ENCODE results near the gene CASTOR1. TPM values are rescaled to one million over a fixed set of nuclear protein-coding genes. Genes with fewer than 3 reads are reported as not detected.

Gene CASTOR1
- total RNA-seq, 1 experiment from 2014 or later: 6.1 TPM

DNA sequence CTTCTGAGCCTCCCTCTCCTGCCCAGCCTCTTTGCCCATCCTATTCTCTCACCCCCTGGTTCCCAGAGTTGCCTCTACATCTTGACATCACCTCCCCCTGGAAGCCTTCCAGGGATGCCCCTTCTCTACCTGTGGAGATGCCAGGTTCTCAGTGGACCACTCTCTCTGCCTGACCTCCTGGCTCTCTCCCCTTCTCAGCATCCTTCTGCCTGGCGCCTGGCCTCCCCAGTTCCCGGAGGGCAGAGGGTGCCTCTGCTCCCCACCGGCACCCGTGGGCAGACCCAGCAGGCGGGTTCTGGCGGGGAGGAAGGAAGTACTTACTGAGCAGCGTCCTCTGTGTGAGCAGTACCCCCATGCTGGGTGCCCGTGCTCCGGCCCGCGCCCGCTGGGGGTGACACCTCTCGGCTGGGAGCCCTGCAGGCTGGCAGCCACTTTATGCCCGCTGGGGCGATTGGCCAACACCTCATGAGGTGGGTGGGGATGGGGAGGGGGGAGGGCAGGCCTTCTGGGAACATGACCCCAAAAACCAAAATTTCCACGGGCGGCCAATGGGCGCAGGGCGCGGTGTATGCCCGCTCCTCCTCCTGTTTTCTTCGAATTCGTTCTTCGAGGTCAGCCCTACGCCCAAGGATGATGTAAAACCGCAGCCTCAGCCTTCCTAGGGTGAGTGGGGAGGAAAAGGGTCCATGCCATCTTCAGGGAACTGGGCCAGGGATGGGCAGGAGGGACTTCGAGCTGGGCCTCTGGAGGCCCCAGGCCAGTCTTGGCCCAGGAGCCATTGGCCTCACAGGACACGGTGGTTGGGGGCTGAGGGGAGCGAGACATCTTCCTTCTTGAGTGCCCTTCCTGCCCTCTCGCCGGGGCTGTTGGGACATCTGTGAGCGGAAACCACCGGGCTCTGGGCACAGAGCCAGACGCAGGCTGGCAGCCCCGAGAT, 22.6 kb downstream of the CASTOR1 start, which contains the start of gene OSM:
Gene OSM (minus strand): TSS at position 407 of the 937 bp plus-strand sequence. CDS start 52 bp downstream, at position 355.
- no peak for DNase-seq (ENCODE audit: low read depth)

DNA sequence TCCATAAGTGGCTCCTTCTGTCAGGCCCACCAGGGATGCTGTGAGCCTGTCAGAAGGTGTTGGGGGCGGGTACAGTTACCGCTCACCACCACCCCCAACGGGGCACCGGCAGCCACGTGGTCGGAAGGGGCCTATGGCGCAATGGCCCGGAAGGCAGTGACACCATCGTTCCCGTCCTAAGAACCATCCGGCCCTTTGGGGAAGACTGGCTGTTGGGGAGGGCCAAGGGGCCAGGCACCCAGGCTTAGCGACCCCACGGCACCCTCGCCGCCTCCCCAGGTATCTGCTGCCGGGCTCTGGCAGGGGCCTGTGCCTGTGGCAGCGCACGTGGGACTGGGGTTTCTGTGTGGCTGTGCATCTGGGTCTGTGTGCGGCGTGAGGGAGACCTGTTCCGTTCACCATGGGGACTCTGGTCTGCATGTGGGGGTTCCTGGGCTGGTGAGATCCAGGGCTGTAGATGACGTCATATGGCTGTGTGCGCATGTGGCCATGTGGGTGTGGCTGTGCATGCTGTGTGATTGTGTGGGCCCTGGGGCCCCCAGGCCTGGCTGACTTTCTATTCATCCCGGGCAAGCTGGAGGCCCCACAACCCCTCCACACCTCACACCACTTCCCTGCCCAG, 23.4 kb downstream of the CASTOR1 start:
- DNase-seq (ENCODE audit: low read depth): no peak

DNA sequence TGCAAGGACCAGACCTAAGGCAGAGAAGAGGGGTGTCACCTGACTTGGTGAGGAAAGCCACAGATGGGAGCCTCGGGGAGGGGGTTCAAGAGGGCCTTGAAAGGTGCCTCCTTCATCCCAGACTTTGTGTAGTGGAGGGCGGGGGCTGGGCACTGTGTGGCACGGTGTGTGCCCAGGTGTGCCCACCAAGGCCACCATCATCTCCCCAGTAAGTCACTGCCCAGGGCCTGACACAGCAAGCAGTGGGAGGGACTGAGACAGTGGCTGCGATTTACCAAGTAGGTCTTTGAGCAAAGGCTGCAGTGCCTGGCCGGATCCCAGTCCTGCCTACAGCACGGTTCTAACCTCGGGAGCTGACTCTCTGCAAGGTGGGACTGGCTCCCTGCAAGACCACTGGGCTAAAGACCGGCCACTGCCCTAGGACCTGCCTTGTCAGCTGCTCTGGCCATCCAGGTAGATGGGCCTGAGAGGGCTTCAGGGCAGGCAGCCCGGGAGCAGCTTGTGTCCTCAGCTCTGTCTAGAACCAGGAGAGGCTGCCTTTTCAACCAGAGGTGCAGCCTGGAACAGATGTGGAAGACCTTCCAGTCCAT, 24.1 kb downstream of the CASTOR1 start:
- DNase-seq (ENCODE audit: low read depth): no peak

DNA sequence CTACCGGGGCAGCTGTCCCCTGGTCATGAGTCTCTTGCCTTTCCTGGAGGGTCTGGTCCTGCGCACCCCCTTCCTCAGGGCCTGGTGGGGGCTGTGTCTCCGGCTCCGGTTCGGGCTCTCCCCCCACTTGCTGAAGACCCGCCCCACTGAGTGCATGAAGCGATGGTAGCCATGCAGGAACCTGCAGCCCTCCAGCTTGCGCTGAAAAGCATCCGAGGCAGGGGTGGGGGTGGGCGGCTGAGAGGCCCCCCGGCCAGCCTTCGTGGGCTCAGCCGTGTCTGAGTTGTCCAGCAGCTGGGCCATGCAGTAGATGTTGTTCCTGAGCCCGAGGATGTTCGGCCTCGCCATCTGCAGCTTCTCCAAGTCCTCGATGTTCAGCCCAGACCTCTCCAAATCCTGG, 25.4 kb downstream of the CASTOR1 start:
- no peak for DNase-seq (ENCODE audit: low read depth)

DNA sequence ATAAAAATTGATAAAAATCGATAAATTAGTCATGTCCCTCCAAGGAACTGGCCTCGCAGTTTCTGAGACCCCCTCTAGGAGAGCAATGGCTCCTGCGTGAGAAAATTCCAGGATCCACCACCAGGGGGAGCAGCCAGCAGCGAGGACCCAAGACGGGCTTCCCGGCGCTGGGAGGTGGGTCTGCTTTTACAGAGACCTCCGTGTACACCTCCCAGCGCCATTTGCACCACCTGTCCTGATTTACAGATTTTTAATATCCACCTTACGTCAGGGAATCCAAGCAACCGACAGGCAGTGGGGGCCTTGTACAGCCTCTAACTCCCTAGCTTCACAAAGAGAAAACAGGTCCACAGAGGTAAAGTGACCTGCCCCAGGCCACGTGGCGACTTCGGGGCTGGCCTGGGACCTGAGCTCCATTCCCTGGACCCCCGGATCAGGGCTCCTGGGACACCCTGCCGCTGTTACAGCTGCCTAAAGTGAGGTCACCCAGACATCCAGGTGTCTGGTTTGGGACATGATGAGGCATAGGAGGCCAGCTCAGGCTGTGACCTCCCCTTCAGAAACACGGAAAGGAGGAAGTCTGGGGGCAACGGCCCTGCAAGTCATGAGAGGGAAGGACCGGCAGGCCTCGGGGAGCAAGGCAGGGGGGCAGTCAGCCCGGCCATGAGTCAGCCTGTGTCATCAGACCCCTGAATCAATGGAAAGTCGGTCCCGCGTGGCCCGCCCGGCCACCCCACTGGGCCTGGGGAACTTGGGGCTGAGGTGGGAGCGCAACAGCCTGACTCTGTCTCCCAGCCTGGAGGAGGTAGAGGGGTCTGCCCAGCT, 26.2 kb downstream of the CASTOR1 start:
- DNase-seq (ENCODE audit: low read depth): peak; percentile 56

DNA sequence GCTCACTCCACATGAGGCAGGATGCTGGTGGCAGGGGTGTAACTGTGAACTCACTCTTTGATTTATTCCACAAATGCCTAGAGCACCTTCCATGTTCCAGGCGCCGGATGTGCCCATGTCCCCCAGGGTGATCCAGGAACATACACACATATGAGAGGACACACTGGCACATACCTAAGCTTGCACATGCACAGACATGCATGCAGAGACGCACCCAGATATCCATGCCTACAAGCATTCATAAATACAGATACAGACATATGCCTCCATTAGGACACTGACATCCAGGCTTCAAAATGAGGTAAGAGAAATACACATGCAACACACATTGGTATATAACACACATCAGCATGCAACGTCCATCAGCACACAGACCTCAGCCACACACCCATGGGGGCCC, 27.2 kb downstream of the CASTOR1 start:
- no peak for DNase-seq (ENCODE audit: low read depth)

DNA sequence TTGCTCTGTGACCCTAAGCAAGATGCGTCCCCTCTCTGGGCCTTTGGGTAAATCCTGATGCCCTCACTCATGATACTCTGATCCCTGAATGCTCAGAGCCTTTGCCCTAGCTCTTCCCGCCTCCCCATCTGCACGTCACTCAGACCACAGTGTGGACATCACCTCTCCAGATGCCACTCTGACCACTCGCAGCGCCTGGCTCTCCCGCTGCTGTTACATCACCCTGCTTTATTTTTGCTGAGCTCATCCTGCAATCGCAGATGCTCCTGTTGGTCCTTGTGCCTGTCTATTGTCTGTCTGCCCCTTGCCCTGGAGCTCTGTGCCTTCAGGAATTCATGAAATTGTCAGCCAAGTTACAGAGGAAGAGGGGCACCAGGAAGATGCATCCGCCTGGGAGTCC, 28.2 kb downstream of the CASTOR1 start:
- no peak for DNase-seq (ENCODE audit: low read depth)

DNA sequence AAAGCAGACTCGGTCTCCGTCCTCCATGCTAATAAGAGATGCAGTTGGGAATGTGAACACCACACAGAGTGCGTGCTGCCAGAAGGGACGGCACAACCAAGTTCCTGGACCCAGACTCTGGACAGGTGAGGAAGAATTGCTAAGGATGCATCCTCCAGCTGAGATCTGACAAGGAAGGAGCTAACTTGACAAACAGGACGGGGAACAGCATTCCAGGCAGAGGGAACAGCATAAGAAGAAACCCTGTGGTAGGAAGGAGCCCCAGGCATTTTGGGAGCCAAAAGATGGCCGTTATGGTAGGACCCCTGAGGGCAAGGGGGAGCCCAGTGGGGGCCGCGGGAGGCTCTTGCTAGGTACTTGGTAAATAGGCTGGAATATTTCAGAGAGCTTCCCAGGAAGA, 28.6 kb downstream of the CASTOR1 start:
- no peak for DNase-seq (ENCODE audit: low read depth)

DNA sequence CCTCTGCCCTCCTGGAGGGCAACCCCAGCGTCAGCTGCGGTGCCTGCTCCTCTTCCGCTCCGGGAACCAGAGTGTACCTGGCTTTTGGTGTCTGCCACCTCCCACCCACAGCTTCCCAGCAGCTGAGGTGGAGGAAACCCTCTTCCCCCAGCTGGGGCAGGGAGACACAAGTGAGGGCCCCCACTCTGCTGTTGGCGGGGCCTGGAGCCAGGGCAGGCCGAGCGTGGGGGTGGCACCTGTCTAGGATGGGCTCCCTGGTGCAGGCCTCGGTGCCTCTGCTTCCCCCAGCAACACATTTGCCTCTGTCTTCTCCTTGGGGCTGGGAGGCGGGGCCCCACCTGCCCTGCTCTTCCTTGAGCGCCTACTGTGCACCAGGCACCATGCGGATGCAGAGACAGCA, 29.0 kb downstream of the CASTOR1 start:
- no peak for DNase-seq (ENCODE audit: low read depth)

DNA sequence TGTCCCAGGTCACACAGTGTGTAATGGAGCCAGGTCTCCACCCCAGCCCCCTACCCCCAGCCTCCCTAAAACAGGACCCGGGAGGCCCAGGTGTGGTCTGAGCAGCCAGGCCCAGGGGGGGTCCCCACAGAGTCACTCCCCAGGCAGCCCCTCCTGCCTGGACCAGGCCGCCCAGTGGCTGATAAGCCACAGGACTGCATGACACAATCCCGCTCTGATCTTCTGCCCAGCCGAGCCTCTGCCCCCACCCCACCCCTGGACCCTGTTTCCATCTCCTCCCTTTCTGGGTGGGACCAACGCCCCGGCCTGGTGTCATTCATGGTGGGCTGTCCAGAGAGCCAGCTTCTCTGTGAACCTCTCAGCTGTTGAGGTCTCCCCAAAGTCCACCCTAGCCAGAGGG, 35.0 kb downstream of the CASTOR1 start:
- no peak for DNase-seq (ENCODE audit: low read depth)

DNA sequence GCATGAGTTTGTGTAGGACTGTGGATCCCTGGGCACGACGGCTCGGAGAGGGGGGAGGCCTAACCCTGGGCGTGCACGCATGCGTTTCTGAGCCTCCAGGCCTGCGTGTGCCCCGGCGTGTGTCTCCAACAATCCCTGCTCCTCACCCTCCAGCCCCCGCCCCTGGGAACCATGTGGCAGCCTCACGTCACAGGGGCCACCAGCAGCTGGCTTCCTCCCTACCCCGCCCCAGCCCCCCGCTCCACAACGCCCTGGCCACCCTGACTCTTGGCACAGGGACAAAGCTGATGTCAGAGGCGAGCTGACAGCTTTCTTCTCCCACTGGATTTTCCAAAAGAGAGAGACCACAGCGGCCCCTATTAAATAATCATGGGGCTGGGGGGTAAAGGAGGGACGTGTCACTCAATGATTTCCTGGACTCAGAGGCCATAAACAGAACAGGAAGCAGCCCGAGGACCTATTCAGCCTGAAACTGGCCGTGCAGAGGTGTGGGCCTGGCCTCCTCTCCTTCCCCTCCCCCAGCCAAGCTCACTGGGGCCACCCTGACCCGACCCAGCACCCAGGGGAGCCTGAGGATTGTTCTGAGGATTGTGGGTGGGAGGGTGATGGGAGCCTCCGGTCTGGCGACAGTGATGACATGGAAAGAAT, 36.0 kb downstream of the CASTOR1 start:
- DNase-seq (ENCODE audit: low read depth): no peak

DNA sequence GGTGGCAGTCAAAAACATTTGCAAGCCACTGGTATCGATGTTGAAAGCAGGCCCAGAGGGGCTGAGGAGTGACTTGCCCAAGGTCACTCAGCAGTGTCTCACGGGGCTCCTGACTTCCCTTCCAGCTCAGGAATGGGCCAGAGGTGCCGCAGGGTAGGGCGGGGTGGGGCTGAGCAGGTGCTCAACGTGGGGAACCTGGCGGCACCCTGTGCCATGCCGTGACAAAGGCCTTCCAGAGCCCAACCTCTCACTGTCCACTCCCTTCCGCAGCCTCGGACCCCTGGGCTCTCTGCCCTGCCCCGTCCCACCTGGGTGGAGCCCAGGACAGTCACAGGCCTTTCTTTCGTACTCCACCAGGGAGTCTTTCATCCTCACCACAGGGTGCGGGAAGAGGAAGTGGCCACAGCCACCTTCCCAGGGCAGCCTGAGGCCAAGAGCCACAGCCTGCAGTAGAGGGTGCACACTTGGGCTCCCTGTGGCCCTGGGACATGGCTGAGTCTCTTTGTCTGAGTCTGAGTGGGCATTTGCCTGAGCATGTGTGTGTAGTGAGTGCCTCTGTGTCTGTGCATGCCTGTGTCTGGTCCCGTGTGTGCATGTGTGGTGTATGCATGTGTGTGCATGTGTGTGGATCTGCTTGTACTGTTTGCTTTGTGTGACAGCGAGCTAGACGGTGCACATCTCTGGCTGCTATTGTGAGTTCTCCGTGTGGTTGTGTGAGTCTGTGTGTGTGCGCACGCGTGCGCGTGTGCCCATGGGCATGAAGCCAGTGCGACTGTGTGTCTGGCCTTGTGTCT, 36.7 kb downstream of the CASTOR1 start:
- DNase-seq (ENCODE audit: low read depth): peak; percentile 33

DNA sequence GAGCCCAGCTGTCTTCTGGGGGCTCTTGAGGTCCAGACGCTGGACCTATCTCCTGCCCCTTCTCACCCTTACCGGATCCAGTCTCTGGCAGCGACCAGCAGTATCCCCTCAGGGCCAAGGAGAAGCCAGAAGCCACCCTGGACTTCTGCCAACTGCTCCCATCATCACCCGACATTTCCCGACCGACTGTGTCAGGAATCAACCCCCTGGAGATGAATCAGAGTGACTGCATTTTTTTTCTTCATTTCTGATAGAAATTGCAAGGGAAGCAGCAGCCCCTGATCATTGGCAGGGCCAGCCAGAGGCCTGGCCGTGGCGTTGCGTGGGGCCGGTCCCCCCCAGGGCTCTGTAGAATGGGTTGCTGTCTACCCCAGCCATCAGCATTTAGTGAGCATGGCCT, 37.6 kb downstream of the CASTOR1 start:
- DNase-seq (ENCODE audit: low read depth): peak; percentile 76

DNA sequence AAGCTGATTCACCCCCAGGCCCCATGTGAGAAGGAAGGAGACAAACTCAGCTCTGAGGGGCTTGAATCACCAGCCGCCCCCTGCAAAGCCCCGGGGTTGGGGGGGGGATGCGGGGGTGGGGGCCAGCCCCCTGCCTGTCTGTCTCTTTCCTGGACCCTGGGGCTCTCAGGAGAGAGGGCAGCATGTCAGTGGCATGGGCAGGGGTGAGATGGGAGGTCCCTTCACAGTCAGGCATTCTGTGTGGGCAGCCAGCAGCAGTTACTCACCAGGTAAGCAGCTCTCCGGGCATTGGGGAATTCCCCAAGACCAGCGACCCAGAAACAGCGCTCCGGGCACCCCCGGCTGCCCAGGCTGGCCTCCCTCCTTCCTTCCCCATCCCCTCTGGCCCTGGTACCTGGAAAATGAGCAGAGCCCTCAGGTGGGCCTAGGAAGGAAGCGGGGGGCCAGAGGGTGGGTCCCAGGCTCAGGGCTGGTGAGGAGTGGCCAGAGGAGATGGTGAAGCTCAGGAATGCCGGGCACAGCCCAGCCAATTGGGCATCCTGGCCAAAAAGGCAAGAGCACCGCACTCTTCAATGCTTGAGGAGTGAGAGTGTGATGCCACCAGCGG, 38.5 kb downstream of the CASTOR1 start:
- peak; percentile 76 for DNase-seq (ENCODE audit: low read depth)

DNA sequence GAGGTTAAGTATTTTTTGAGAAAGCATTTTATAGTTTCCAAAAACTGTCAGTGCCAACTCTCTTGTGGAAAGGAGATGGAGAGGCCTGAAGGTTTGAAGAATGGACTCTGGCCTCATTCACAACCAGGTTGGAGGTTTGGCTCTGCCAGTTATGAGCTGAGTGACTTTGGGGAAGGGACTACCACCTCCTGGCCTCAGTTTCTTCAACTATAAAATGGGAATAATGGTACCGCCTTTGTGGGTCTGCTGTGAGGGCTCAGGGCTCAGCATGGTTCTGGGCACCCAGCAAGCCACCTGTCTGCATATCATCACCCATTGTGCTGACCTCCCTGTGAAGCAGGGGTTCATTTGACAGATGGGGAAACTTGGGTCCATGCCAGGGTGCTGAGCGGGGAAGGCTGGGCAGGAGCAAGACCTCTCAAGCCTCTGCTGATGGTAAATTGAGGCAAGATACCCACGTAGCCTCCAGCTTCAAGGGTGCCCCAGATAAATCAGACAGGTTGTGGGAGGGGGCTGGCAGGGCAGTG, 39.2 kb downstream of the CASTOR1 start:
- no peak for DNase-seq (ENCODE audit: low read depth)

DNA sequence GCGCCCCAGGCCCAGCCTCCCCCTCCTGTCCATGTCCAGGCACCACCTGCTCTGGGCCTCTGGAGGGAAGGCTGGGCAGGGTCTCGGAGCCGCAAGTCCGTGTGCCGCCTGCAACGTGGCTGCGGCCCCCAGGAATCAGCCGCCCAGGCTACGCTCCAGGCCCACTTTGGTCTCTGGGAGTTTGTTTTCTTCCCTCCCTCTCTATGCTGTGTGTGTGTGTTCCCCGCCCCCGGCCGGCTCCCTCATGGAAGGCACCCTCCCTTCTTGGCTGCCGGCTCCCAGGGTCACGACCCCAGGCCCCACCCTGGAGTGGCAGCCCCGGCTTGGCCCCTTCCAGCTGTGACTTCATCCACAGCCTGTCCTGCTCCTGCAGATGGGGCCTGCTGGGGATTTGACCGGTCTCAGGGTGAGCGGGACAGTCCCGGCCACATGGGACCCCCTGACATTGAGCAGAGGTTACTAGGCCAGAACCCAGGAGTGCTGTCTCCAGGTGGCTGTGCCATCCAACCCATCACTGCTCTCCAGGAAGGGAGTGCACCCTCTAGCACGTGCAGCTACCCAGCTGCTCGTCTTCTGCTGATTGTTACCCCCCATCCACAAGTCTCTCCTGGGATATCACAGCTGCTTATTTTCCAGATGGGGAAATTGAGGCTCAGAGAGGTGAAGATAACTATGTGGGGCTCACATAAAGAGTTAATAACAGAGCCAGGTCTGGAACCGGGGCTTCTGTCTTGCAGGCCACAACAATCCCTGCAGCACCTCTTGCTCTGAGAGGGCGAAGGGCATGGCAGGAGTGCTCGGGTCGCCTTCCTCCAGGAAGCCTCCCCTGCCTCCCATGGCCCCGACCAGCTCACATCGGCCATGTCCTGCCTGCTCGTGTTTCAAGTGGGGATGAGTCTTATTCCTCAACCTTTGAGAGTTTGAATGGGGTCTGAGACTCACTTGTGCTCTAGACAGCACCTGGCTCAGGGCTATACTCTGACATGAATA, 40.0 kb downstream of the CASTOR1 start:
- no peak for DNase-seq (ENCODE audit: low read depth)

DNA sequence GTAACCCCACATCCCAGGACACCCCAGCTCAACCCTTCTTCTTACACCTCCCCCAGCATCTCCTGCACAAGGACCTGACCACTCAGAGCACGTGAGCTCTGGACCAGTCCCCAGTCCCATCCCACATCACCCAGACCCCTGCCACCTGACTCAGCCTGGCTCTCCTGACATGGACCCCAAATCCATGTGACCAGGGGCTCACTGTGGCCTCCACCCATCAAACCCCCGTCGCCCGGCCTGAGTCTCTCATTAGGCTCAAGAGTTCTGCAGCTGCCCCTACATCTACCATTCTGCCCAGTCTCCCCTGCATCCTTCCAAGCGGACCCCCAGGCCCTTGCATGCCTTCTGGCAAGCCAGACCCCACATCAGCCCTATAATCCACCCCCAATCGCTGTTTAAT, 40.8 kb downstream of the CASTOR1 start:
- no peak for DNase-seq (ENCODE audit: low read depth)

DNA sequence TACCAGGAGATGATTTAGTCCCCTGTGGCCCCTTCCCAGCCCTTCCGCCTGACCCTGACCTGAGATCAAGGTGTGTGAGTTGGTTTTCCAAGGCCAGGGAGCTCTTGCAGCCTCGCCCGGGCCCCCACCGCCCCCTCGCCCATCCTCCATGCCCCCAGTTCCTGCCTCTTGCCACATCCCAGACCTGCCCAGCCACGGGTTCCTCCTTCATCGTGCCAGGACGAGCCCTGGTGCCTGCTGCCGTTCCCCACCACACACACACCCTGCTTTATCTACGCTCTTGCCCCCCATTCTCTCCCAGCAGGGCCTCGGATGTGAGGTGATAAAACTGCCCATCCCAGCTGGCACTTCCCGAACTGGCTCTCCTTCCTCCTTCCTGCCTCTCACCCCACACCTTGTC, 41.3 kb downstream of the CASTOR1 start:
- no peak for DNase-seq (ENCODE audit: low read depth)
